ENCODE results near the gene NXN.

- TF ChIP-seq CTCF (IDR thresholded peaks at IDR 0.05) = no peak
- TF ChIP-seq ZFX (IDR thresholded peaks at IDR 0.05; ENCODE audit: borderline replicate concordance) = no peak
Observed at GRCh38 chr17:880443-881269, 98.9 kb downstream of the NXN start.
